ENCODE measurements around the gene CAPN15.

GRCh38 chr16:559411-560203, 32.1 kb downstream of the CAPN15 start:
- TF ChIP-seq CTCF (IDR thresholded peaks at IDR 0.05 in 2 of 3, conservative IDR thresholded peaks at IDR 0.05 in 1 of 3; ENCODE audit: insufficient read depth in 2 of 3, low read depth in 1 of 3, low read length in 3 of 3) (no peak), SFPQ (IDR thresholded peaks at IDR 0.05; ENCODE audit: low read depth, low read length) (no peak), ZNF407 (IDR thresholded peaks at IDR 0.05; ENCODE audit: low read depth) (no peak), DNMT1 (IDR thresholded peaks at IDR 0.05) (no peak), SIN3A (IDR thresholded peaks at IDR 0.05; ENCODE audit: borderline replicate concordance in 2 of 2, control insufficient read depth in 1 of 2, low read depth in 2 of 2, low read length in 2 of 2) (no peak), POLR2AphosphoS5 (IDR thresholded peaks at IDR 0.05; ENCODE audit: control insufficient read depth, insufficient read depth, low read depth, low read length) (no peak), ZNF121 (CRISPR knock-in tag; conservative IDR thresholded peaks at IDR 0.05) (no peak), REST (IDR thresholded peaks at IDR 0.05; ENCODE audit: borderline replicate concordance) (no peak), REST (CRISPR knock-in tag; IDR thresholded peaks at IDR 0.05; ENCODE audit: low read depth) (no peak), POLR2A (conservative IDR thresholded peaks at IDR 0.05) (no peak), KDM1A (IDR thresholded peaks at IDR 0.05) (no peak), ZC3H8 (IDR thresholded peaks at IDR 0.05) (no peak)

All from K562 (cell line).